Nephron progenitor cell (in vitro differentiated cells): Measurements from ENCODE around the gene CISD2.
A peak's percentile ranks its signal among the peaks of the same experiment; 100 is the strongest.

ENCODE experiments used
- DNase-seq: peaks from one replicate; pipeline ENCODE4 v3.0.0; 2021
- H3K27ac Mint-ChIP-seq: 2 replicates; pipeline ENCODE4 v1.8.0; 2021; ENCODE audit warnings: mild to moderate bottlenecking, moderate library complexity, mixed read lengths
- H3K27me3 Mint-ChIP-seq: 2 replicates; pipeline ENCODE4 v1.8.0; 2021; ENCODE audit warnings: mild to moderate bottlenecking, low read depth, mixed read lengths; ENCODE audit not compliant: poor library complexity
- H3K36me3 Mint-ChIP-seq: 2 replicates; pipeline ENCODE4 v1.8.0; 2021; ENCODE audit warnings: low read depth, mixed read lengths
- H3K4me1 Mint-ChIP-seq: 2 replicates; pipeline ENCODE4 v1.8.0; 2021; ENCODE audit warnings: mixed read lengths
- H3K4me3 Mint-ChIP-seq: 2 replicates; pipeline ENCODE4 v1.8.0; 2021; ENCODE audit warnings: mild to moderate bottlenecking, moderate library complexity, mixed read lengths
- H3K9me3 Mint-ChIP-seq: 2 replicates; pipeline ENCODE4 v1.8.0; 2021; ENCODE audit warnings: mild to moderate bottlenecking, moderate library complexity, mixed read lengths
- CTCF ChIP-seq: fragments of 200-600 bp; sonication (generic); IDR thresholded peaks from 2 replicates; pipeline ENCODE4 v1.5.0; 2021; ENCODE audit warnings: antibody characterized with exemption

CISD2 gene

GRCh38 chr4:102829803-102830202 is 39.0 kb upstream of the CISD2 start:
- no peak for TF ChIP-seq CTCF
- H3K27ac Mint-ChIP-seq = no peak overlapping the region
- peaks cover 18% of the 10 kb centered on the region for H3K4me1 Mint-ChIP-seq
- peaks cover under 1% of the 10 kb centered on the region for H3K27me3 Mint-ChIP-seq
- H3K4me3 Mint-ChIP-seq = no peak overlapping the region
- no peaks in the 10 kb centered on the region for H3K36me3 Mint-ChIP-seq
- H3K9me3 Mint-ChIP-seq = no peaks in the 10 kb centered on the region
- DNase-seq = no peak

GRCh38 chr4:102832105-102832504 is 36.7 kb upstream of the CISD2 start:
- Mint-ChIP-seq H3K27me3 (peaks cover 4% of the 10 kb centered on the region), H3K27ac (no peak overlapping the region), H3K4me1 (peaks cover 18% of the 10 kb centered on the region), H3K4me3 (no peak overlapping the region), H3K36me3 (no peaks in the 10 kb centered on the region), H3K9me3 (no peaks in the 10 kb centered on the region)
- no peak for DNase-seq
- TF ChIP-seq CTCF = no peak

GRCh38 chr4:102832667-102833066 is 36.1 kb upstream of the CISD2 start:
- Mint-ChIP-seq H3K27ac (no peak overlapping the region), H3K36me3 (no peaks in the 10 kb centered on the region), H3K9me3 (no peaks in the 10 kb centered on the region), H3K4me3 (no peak overlapping the region), H3K4me1 (peaks cover 18% of the 10 kb centered on the region), H3K27me3 (peaks cover 4% of the 10 kb centered on the region)
- DNase-seq = no peak
- TF ChIP-seq CTCF = no peak

GRCh38 chr4:102836596-102836995 is 32.2 kb upstream of the CISD2 start:
- TF ChIP-seq CTCF = no peak
- Mint-ChIP-seq H3K4me1 (peaks cover 3% of the 10 kb centered on the region), H3K9me3 (no peaks in the 10 kb centered on the region), H3K4me3 (no peak overlapping the region), H3K36me3 (no peaks in the 10 kb centered on the region), H3K27me3 (peaks cover 4% of the 10 kb centered on the region), H3K27ac (no peak overlapping the region)
- DNase-seq = no peak

GRCh38 chr4:102842367-102842766 is 26.4 kb upstream of the CISD2 start:
- Mint-ChIP-seq H3K27ac (peak overlapping the region; percentile 45), H3K36me3 (peaks cover 7% of the 10 kb centered on the region), H3K9me3 (no peaks in the 10 kb centered on the region), H3K27me3 (no peaks in the 10 kb centered on the region), H3K4me3 (no peak overlapping the region), H3K4me1 (no peaks in the 10 kb centered on the region)
- TF ChIP-seq CTCF = no peak
- no peak for DNase-seq

GRCh38 chr4:102843273-102843672 is 25.5 kb upstream of the CISD2 start:
- H3K4me1 Mint-ChIP-seq = no peaks in the 10 kb centered on the region
- H3K27me3 Mint-ChIP-seq = no peaks in the 10 kb centered on the region
- no peak for DNase-seq
- no peak overlapping the region for H3K4me3 Mint-ChIP-seq
- TF ChIP-seq CTCF = no peak
- H3K27ac Mint-ChIP-seq = no peak overlapping the region
- H3K9me3 Mint-ChIP-seq = no peaks in the 10 kb centered on the region
- H3K36me3 Mint-ChIP-seq = peaks cover 7% of the 10 kb centered on the region
